ENCODE results near the gene ZDHHC5. TPM values are rescaled to one million over a fixed set of nuclear protein-coding genes. Genes with fewer than 3 reads are reported as not detected.

Gene ZDHHC5
- polyA plus RNA-seq, 2 of the 4 experiments (the other 2 are of a cell fraction): 44.1 to 63.8 TPM

DNA sequence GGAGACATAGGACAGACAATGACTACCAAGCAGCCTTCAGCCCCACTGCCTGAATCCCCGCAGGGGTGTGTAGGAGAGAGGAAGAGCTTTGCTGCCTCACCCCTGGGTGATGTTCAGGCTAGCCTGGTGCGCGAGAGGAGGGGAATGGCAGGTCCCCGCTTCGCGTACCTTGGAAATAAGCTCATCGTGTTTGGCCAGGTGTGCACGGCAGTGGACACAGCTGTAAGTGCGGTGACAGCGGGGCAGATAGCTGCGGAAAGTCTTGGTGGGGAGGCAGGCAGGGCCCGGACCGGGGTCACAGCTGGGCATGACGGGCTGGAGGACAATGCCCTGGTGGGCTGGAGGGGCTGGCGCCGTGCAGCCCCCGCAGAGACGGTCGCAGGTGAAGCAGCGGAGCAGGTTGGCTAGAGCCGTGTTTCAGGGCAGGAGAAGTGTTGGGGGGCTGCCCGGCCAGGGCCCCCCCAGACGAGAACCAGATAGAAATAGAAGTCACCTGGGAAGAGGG is 21.1 kb upstream of the ZDHHC5 start:
- no peaks in the 10 kb centered on the region for H3K9me3 ChIP-seq
- WGBS (ENCODE audit: missing lambda C conversion rate): 82% methylated on average over 18 of the region's 23 CpGs
- H3K4me1 ChIP-seq: peaks cover 24% of the 10 kb centered on the region
- ATAC-seq: no peak
- TF ChIP-seq, protein P1, sequence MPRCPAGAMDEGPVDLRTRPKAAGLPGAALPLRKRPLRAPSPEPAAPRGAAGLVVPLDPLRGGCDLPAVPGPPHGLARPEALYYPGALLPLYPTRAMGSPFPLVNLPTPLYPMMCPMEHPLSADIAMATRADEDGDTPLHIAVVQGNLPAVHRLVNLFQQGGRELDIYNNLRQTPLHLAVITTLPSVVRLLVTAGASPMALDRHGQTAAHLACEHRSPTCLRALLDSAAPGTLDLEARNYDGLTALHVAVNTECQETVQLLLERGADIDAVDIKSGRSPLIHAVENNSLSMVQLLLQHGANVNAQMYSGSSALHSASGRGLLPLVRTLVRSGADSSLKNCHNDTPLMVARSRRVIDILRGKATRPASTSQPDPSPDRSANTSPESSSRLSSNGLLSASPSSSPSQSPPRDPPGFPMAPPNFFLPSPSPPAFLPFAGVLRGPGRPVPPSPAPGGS (IDR thresholded peaks at IDR 0.05): 0 out of 3 replicates have a peak, but pooled peaks have one; percentile 28
- TF ChIP-seq POLR2AphosphoS2 (conservative IDR thresholded peaks at IDR 0.05; ENCODE audit: low read length): no peak
- DNase-seq (ENCODE audit: low read depth in 1 of 2, low spot score in 1 of 2): no peak
- H3K4me3 ChIP-seq: no peak overlapping the region
- no peak for FAIRE-seq
- no peak overlapping the region for H3K27ac ChIP-seq
- H3K4me2 ChIP-seq: no peak overlapping the region
- ChIA-PET POLR2A (interaction anchor here (0.9 to 1.1 kb wide), 2 partner anchors 79 to 116 kb away, joined by 3 read pairs; partner anchors contain the start of genes TIMM10 and UBE2L6), CTCF (interaction anchor here (0.8 to 11.7 kb wide), 9 partner anchors 8 to 302 kb away, joined by 3 to 318 read pairs (median 5); partner anchors contain the start of gene UBE2L6)

DNA sequence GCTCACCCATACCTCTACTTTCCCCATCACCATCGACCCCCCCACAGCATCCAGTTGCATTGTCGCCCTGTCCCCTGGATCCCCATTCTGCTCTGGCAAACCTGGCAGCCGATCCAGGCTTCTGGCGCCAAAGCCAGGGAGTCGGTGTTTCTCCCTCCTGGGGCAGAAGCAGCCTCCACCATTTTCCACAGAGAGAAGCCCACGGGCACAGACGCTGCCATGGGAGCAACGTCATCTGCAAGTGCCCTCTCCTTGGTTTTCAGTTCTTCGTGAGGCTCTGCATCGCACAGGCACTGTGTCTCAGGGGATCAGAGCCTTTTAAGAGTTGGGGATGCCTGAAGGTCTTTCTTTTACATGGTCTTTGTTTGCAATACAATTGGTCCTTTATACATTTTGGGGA is 20.5 kb upstream of the ZDHHC5 start:
- Histone ChIP-seq H3K4me3 (no peak overlapping the region), H3K4me2 (no peak overlapping the region), H3K27ac (no peak overlapping the region), H3K4me1 (peaks cover 24% of the 10 kb centered on the region), H3K9me3 (no peaks in the 10 kb centered on the region)
- ChIA-PET POLR2A (interaction anchor here (0.9 kb wide), 1 partner anchor 117 kb away, joined by 3 read pairs; the partner anchor contains the start of gene TIMM10), CTCF (interaction anchor here (0.8 to 11.7 kb wide), 8 partner anchors 13 to 302 kb away, joined by 3 to 318 read pairs (median 6); partner anchors contain the start of gene UBE2L6)
- FAIRE-seq: no peak
- WGBS (ENCODE audit: missing lambda C conversion rate): 40% methylated on average over 7 of the region's 10 CpGs
- TF ChIP-seq JUN (IDR thresholded peaks at IDR 0.05): no peak
- TF ChIP-seq HDAC2 (IDR thresholded peaks at IDR 0.05): no peak
- TF ChIP-seq, protein P1 (IDR thresholded peaks at IDR 0.05): no peak
- no peak for TF ChIP-seq CBX2 (IDR thresholded peaks at IDR 0.05; ENCODE audit: borderline replicate concordance, low read depth)
- no peak for DNase-seq (ENCODE audit: low read depth in 1 of 2, low spot score in 1 of 2)
- ATAC-seq: no peak

DNA sequence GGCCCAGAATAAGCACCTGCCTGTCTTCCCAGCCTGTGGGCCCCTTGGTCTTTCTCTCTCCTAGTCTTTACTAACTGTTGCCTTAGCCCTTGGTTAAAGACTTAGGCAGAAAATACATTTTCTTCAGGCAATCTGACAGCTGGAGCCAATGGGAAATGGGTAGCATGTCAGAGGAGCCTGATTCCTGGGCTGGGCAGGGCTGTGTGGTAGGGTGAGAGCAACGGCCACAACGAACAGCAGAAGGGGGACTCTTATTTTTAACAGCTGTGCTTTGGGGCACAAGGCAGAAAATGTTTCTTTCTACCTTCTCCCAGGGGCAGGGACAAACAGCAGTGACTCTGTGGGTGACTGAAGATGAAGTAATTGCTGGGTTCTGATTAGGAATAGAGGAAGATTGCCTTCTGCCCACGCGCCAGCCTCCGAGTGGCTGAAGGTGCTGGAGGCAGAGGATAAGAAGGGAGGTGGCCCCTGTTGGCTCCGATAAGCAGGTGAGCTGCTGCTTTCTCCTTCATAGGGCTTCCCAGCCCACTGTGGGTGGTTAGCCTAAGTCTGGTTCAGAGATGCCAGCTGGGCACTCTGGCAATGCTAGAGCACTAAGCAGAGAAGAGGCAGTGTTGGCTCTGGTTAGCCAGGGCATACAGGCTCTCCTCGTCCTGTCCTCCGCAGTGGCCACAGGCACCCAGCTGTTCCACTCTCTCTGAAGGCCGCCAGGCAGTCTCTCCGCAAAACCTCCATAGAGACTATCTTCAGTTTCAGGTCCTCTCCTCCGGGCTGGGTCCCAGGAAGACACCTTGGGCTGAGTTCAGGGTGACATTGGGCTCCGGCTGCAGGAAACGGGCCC is 19.7 kb upstream of the ZDHHC5 start:
- ChIA-PET POLR2A (interaction anchor here (0.5 kb wide), 1 partner anchor 52 kb away, joined by 3 read pairs; no protein-coding TSS in a partner anchor), CTCF (interaction anchor here (1.0 to 11.7 kb wide), 4 partner anchors 77 to 305 kb away, joined by 3 to 318 read pairs (median 7); partner anchors contain the start of gene UBE2L6)
- H3K9me3 ChIP-seq: no peaks in the 10 kb centered on the region
- TF ChIP-seq ZFP36 (IDR thresholded peaks at IDR 0.05; ENCODE audit: borderline replicate concordance, partially characterized antibody): no peak
- no peak for TF ChIP-seq TP53 (CRISPR knock-in tag; IDR thresholded peaks at IDR 0.05)
- TF ChIP-seq HEYL (CRISPR knock-in tag; IDR thresholded peaks at IDR 0.05): no peak
- TF ChIP-seq, protein P2, sequence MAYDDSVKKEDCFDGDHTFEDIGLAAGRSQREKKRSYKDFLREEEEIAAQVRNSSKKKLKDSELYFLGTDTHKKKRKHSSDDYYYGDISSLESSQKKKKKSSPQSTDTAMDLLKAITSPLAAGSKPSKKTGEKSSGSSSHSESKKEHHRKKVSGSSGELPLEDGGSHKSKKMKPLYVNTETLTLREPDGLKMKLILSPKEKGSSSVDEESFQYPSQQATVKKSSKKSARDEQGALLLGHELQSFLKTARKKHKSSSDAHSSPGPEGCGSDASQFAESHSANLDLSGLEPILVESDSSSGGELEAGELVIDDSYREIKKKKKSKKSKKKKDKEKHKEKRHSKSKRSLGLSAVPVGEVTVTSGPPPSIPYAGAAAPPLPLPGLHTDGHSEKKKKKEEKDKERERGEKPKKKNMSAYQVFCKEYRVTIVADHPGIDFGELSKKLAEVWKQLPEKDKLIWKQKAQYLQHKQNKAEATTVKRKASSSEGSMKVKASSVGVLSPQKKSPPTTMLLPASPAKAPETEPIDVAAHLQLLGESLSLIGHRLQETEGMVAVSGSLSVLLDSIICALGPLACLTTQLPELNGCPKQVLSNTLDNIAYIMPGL (CRISPR knock-in tag; IDR thresholded peaks at IDR 0.05; ENCODE audit: borderline replicate concordance): no peak
- TF ChIP-seq, protein P3, sequence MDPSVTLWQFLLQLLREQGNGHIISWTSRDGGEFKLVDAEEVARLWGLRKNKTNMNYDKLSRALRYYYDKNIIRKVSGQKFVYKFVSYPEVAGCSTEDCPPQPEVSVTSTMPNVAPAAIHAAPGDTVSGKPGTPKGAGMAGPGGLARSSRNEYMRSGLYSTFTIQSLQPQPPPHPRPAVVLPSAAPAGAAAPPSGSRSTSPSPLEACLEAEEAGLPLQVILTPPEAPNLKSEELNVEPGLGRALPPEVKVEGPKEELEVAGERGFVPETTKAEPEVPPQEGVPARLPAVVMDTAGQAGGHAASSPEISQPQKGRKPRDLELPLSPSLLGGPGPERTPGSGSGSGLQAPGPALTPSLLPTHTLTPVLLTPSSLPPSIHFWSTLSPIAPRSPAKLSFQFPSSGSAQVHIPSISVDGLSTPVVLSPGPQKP (IDR thresholded peaks at IDR 0.05; ENCODE audit: low read depth, low read length): no peak
- TF ChIP-seq ZNF302 (CRISPR knock-in tag; IDR thresholded peaks at IDR 0.05): no peak
- TF ChIP-seq ZSCAN20 (CRISPR knock-in tag; IDR thresholded peaks at IDR 0.05): no peak
- TF ChIP-seq, protein P4, sequence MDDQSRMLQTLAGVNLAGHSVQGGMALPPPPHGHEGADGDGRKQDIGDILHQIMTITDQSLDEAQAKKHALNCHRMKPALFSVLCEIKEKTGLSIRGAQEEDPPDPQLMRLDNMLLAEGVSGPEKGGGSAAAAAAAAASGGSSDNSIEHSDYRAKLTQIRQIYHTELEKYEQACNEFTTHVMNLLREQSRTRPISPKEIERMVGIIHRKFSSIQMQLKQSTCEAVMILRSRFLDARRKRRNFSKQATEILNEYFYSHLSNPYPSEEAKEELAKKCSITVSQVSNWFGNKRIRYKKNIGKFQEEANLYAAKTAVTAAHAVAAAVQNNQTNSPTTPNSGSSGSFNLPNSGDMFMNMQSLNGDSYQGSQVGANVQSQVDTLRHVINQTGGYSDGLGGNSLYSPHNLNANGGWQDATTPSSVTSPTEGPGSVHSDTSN (IDR thresholded peaks at IDR 0.05): no peak
- no peak for TF ChIP-seq BHLHE40 (IDR thresholded peaks at IDR 0.05; ENCODE audit: low read depth, low read length)
- no peak for TF ChIP-seq RCOR1 (IDR thresholded peaks at IDR 0.05; ENCODE audit: low read depth, low read length)
- no peak for TF ChIP-seq FOSB (CRISPR knock-in tag; IDR thresholded peaks at IDR 0.05)
- TF ChIP-seq FOSL2 (IDR thresholded peaks at IDR 0.05): no peak
- no peak for TF ChIP-seq FOSL2 (CRISPR knock-in tag; IDR thresholded peaks at IDR 0.05)
- no peak for TF ChIP-seq JUNB (IDR thresholded peaks at IDR 0.05)
- TF ChIP-seq, protein P5, sequence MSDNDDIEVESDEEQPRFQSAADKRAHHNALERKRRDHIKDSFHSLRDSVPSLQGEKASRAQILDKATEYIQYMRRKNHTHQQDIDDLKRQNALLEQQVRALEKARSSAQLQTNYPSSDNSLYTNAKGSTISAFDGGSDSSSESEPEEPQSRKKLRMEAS (IDR thresholded peaks at IDR 0.05): no peak
- no peak for TF ChIP-seq ESRRA (IDR thresholded peaks at IDR 0.05; ENCODE audit: borderline replicate concordance, low read length)
- TF ChIP-seq JUN (IDR thresholded peaks at IDR 0.05): no peak
- no peak for TF ChIP-seq RARB (CRISPR knock-in tag; IDR thresholded peaks at IDR 0.05)
- TF ChIP-seq SREBF2 (IDR thresholded peaks at IDR 0.05): no peak
- no peak overlapping the region for H3K4me3 ChIP-seq
- peak overlapping the region in 1 of 2 experiments; percentile 4; a peak in 1 of 6 replicates for H3K27ac ChIP-seq
- DNase-seq (ENCODE audit: low read depth in 1 of 2, low spot score in 1 of 2) (no peak), FAIRE-seq (no peak), ATAC-seq (peak; percentile 19 to 39; a peak in 3 of 6 replicates)
- H3K4me1 ChIP-seq: peaks cover 24% of the 10 kb centered on the region
- H3K4me2 ChIP-seq: peak overlapping the region; percentile 84
- 53% methylated on average over 13 of the region's 13 CpGs for WGBS (ENCODE audit: missing lambda C conversion rate)
